BE2C (cell line): ENCODE results near the gene ZNF860.

ENCODE experiments used
- DNase-seq: peaks from one replicate; pipeline ENCODE4 v3.0.0-alpha.2; 2020
- H3K27me3 ChIP-seq: fragments of 250-450 bp; sonication (Bioruptor Pico); 2 replicates; pipeline ENCODE4 v1.5.1; 2020; ENCODE audit warnings: mild to moderate bottlenecking
- H3K36me3 ChIP-seq: fragments of 250-450 bp; sonication (Bioruptor Pico); 2 replicates; pipeline ENCODE4 v1.5.1; 2020; ENCODE audit warnings: mild to moderate bottlenecking
- H3K4me1 ChIP-seq: fragments of 250-450 bp; sonication (Bioruptor Pico); 2 replicates; pipeline ENCODE4 v1.5.1; 2020
- H3K4me3 ChIP-seq: 2 replicates; pipeline ENCODE4 v1.5.1; 2011; ENCODE audit warnings: low read depth, low read length
- H3K9me3 ChIP-seq: fragments of 250-450 bp; sonication (Bioruptor Pico); 2 replicates; pipeline ENCODE4 v1.5.1; 2020
- TF ChIP-seq, protein P1 (sequence below): IDR thresholded peaks from 2 replicates; pipeline ENCODE4 v1.5.1; 2012; ENCODE audit warnings: mild to moderate bottlenecking, low read depth, low read length

Gene ZNF860

DNA sequence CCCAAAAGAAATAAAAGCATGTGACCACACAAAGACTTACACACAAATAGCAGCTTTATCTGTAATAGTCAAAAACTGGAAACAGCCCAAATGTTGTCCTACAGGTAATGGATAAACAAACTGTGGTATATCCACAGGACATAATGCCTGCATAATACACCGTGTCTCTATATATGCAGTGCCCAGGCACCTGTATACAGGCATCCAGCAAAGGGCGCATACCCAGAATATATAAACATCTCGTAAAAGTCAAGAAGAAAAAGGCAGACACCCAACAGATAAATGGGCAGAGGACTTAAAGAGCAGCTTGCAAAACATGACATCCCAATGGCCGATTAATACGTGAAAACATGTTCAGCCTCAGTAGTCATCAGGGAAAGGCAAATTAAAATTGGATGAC lies 7.7 kb upstream of the ZNF860 start:
- Histone ChIP-seq H3K27me3 (no peaks in the 10 kb centered on the region), H3K36me3 (no peaks in the 10 kb centered on the region), H3K9me3 (no peaks in the 10 kb centered on the region), H3K4me1 (no peaks in the 10 kb centered on the region), H3K4me3 (no peak overlapping the region)
- DNase-seq: no peak
- TF ChIP-seq, protein P1, sequence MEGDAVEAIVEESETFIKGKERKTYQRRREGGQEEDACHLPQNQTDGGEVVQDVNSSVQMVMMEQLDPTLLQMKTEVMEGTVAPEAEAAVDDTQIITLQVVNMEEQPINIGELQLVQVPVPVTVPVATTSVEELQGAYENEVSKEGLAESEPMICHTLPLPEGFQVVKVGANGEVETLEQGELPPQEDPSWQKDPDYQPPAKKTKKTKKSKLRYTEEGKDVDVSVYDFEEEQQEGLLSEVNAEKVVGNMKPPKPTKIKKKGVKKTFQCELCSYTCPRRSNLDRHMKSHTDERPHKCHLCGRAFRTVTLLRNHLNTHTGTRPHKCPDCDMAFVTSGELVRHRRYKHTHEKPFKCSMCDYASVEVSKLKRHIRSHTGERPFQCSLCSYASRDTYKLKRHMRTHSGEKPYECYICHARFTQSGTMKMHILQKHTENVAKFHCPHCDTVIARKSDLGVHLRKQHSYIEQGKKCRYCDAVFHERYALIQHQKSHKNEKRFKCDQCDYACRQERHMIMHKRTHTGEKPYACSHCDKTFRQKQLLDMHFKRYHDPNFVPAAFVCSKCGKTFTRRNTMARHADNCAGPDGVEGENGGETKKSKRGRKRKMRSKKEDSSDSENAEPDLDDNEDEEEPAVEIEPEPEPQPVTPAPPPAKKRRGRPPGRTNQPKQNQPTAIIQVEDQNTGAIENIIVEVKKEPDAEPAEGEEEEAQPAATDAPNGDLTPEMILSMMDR: no peak

DNA sequence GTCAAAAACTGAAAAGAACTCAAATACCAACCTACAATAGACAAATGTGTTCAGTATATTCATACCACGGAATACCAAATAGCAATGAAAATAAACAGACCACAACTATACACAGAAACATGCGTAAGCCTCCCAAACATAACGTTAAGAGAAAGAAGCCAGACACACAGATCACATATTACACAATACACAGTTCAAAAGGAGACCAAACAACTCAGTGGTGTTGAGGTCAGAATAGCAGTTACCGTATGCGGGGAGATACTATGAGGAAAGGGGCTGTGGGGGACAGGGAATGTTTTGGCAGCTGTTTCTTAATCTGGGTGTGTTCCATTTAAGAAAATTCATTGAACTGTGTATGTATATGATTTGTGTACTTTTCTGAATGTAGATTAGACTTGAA lies 7.1 kb upstream of the ZNF860 start:
- TF ChIP-seq, protein P1: no peak

DNA sequence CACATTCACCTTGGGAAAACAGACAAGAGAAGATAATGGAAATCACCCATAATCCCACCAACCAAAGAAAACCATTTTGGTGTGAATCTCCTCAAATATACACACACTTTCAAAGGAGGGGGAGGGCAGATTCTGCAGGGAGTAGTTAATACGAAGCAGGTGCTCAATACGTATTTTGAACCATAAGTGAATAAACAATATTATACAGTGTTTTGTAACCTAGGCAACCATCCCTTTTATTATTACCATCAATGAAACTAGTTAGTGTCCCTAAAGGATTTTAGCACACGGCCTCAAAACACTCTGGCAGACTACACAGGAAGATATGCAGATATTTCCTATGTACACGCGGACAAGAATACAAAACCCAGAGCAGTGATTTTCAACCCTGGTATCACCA lies 6.6 kb upstream of the ZNF860 start:
- Histone ChIP-seq H3K9me3 (no peaks in the 10 kb centered on the region), H3K27me3 (no peaks in the 10 kb centered on the region; the same call in 1 of the 2 replicates), H3K4me1 (no peaks in the 10 kb centered on the region), H3K36me3 (no peaks in the 10 kb centered on the region), H3K4me3 (no peak overlapping the region)
- DNase-seq: no peak
- TF ChIP-seq, protein P1: no peak

More for the DNA sequence above, 7.1 kb upstream of the ZNF860 start:
- no peak overlapping the region for H3K4me3 ChIP-seq
- H3K4me1 ChIP-seq: no peaks in the 10 kb centered on the region
- no peaks in the 10 kb centered on the region for H3K36me3 ChIP-seq
- H3K9me3 ChIP-seq: no peaks in the 10 kb centered on the region
- no peaks in the 10 kb centered on the region for H3K27me3 ChIP-seq
- no peak for DNase-seq

DNA sequence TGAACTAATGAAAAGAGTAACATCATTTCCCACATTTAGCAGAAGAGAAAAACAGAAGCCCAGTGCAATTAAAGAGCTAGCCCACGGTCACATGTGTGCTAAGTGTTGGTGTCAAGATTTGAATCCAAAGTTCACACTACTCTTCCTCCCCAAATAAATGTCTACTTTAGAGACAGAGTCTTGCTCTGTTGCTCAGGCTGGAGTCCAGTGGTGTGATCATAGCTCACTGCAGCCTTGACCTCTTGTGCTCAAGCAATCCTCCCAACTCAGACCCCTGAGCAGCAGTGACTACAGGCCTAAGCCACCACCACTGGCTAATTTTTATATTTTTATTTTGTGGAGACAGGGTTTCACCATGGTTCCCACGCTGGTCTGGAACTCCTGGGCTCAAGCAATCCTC lies 5.2 kb upstream of the ZNF860 start:
- Histone ChIP-seq H3K27me3 (peaks cover 13% of the 10 kb centered on the region), H3K9me3 (no peaks in the 10 kb centered on the region), H3K36me3 (no peaks in the 10 kb centered on the region), H3K4me3 (no peak overlapping the region), H3K4me1 (no peaks in the 10 kb centered on the region)
- no peak for DNase-seq
- TF ChIP-seq, protein P1: no peak

DNA sequence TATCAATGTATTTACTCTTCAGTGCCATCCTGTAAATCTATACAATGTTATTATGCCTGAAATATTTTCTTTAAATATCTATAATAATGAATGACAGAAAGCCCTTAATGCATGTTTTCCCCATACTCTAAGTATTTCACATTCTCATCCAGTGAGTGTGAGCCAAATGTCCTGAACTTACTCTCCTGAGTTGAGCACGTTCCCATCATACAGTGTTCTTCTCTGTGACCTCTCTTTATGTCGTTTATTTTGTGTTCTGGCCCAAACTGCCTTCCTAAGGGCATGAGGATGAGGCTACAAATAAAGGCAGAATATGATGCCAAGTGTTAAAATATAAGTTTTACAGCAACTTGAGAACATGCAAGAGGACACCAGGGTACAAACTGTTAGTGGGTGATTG lies 3.8 kb upstream of the ZNF860 start:
- Histone ChIP-seq H3K4me1 (no peaks in the 10 kb centered on the region), H3K36me3 (no peaks in the 10 kb centered on the region), H3K4me3 (no peak overlapping the region), H3K27me3 (peaks cover 19% of the 10 kb centered on the region), H3K9me3 (no peaks in the 10 kb centered on the region)
- DNase-seq: no peak
- TF ChIP-seq, protein P1: no peak

DNA sequence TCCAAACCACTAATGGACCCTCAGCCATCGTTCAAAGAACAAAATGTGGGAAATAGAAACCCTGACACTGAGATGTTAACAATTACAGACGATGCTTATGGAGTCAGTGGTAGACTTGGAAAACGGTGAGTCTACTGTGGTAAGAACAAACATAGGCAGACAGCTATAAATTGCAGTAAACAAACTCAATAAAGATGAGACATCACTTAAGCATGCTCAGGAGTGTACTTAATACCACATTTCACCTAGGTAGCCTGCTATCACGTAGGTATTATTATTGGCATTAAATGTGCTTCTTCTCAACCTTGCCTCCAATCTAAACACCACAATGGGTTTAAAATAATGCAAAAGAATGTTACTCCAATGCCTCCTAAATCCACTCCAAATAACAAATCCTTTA lies 3.0 kb upstream of the ZNF860 start:
- H3K4me1 ChIP-seq: no peaks in the 10 kb centered on the region
- H3K27me3 ChIP-seq: peaks cover 19% of the 10 kb centered on the region
- no peak for DNase-seq
- H3K9me3 ChIP-seq: no peaks in the 10 kb centered on the region
- no peak overlapping the region for H3K4me3 ChIP-seq
- TF ChIP-seq, protein P1: no peak
- no peaks in the 10 kb centered on the region for H3K36me3 ChIP-seq
